Large intestine (tissue), 3 donors: Measurements from ENCODE around the gene KCTD1. TPM values are rescaled to one million over a fixed set of nuclear protein-coding genes. Genes with fewer than 3 reads are reported as not detected.

Source experiments
- DNase-seq, 2 donors: peaks; one replicate each; pipeline versions ENCODE4 v3.0.0 to v3.0.0-alpha.2; 2013
- H3K27ac ChIP-seq: one replicate; pipeline ENCODE4 v1.5.1; 2013; ENCODE audit warnings: low read length
- H3K27me3 ChIP-seq: 2 replicates; pipeline ENCODE4 v1.6.1; 2013; ENCODE audit warnings: low read length; ENCODE audit not compliant: control insufficient read depth, insufficient read depth
- H3K36me3 ChIP-seq: 2 replicates; pipeline ENCODE4 v1.6.1; 2013; ENCODE audit warnings: low read length; ENCODE audit not compliant: control insufficient read depth, insufficient read depth
- H3K4me1 ChIP-seq: one replicate; pipeline ENCODE4 v1.6.1; 2013; ENCODE audit warnings: low read length; ENCODE audit not compliant: control insufficient read depth, insufficient read depth
- H3K4me3 ChIP-seq: one replicate; pipeline ENCODE4 v1.5.1; 2013; ENCODE audit warnings: low read length
- H3K9me3 ChIP-seq: one replicate; pipeline ENCODE4 v1.6.1; 2013; ENCODE audit warnings: mild to moderate bottlenecking, low read depth, low read length, moderate library complexity; ENCODE audit not compliant: control insufficient read depth
- WGBS: methylation state at CpG from one replicate; pipeline ENCODE4 v1.1.5; 2013; ENCODE audit warnings: low lambda C conversion rate; ENCODE audit not compliant: insufficient coverage; 5-methylcytosine and 5-hydroxymethylcytosine counted together
- polyA plus RNA-seq: library from polyadenylated mRNA; unstranded; fragments of 120-200 nt; gene quantifications from one replicate; pipeline ENCODE4 v1.2.1, GENCODE V29; 2013

KCTD1 gene
- polyA plus RNA-seq, 1 donor, result 7.7 TPM

GRCh38 chr18:26536664-26537063, 11.7 kb downstream of the KCTD1 start:
- 86% methylated on average over 2 of the region's 4 CpGs for WGBS
- Histone ChIP-seq H3K9me3 (no peaks in the 10 kb centered on the region), H3K4me3 (no peak overlapping the region), H3K27ac (no peak overlapping the region), H3K4me1 (peaks cover 6% of the 10 kb centered on the region), H3K27me3 (no peaks in the 10 kb centered on the region), H3K36me3 (peaks cover 2% of the 10 kb centered on the region)
- DNase-seq, result no peak

GRCh38 chr18:26536032-26536431, 12.3 kb downstream of the KCTD1 start:
- WGBS, result no CpG with 5 or more reads among the region's 1 CpG
- DNase-seq, result peak in 1 of 2 donors; percentile 29
- Histone ChIP-seq H3K4me1 (peaks cover 6% of the 10 kb centered on the region), H3K4me3 (no peak overlapping the region), H3K27ac (peak overlapping the region; percentile 11), H3K27me3 (no peaks in the 10 kb centered on the region), H3K9me3 (no peaks in the 10 kb centered on the region), H3K36me3 (peaks cover 2% of the 10 kb centered on the region)

GRCh38 chr18:26535630-26536029, 12.7 kb downstream of the KCTD1 start:
- H3K9me3 ChIP-seq, result no peaks in the 10 kb centered on the region
- no peaks in the 10 kb centered on the region for H3K27me3 ChIP-seq
- H3K4me1 ChIP-seq, result peaks cover 6% of the 10 kb centered on the region
- peaks cover 2% of the 10 kb centered on the region for H3K36me3 ChIP-seq
- no peak overlapping the region for H3K27ac ChIP-seq
- no peak overlapping the region for H3K4me3 ChIP-seq
- DNase-seq, result no peak

GRCh38 chr18:26532367-26533340, 15.7 kb downstream of the KCTD1 start:
- WGBS, result no CpG with 5 or more reads among the region's 9 CpGs
- H3K4me1 ChIP-seq, result peaks cover 6% of the 10 kb centered on the region
- H3K36me3 ChIP-seq, result no peaks in the 10 kb centered on the region
- no peak overlapping the region for H3K4me3 ChIP-seq
- H3K27ac ChIP-seq, result no peak overlapping the region
- H3K9me3 ChIP-seq, result no peaks in the 10 kb centered on the region
- H3K27me3 ChIP-seq, result no peaks in the 10 kb centered on the region
- DNase-seq, result no peak

GRCh38 chr18:26531605-26532298, 16.6 kb downstream of the KCTD1 start:
- H3K36me3 ChIP-seq, result no peaks in the 10 kb centered on the region
- peaks cover 6% of the 10 kb centered on the region for H3K4me1 ChIP-seq
- H3K9me3 ChIP-seq, result no peaks in the 10 kb centered on the region
- WGBS, result 53% methylated on average over 3 of the region's 4 CpGs
- no peak for DNase-seq
- H3K27ac ChIP-seq, result no peak overlapping the region
- H3K27me3 ChIP-seq, result no peaks in the 10 kb centered on the region
- no peak overlapping the region for H3K4me3 ChIP-seq

- no CpG with 5 or more reads among the region's 2 CpGs for WGBS
- no peak overlapping the region for H3K27ac ChIP-seq
- no peaks in the 10 kb centered on the region for H3K27me3 ChIP-seq
- no peaks in the 10 kb centered on the region for H3K36me3 ChIP-seq
- H3K9me3 ChIP-seq, result no peaks in the 10 kb centered on the region
- no peak for DNase-seq
- no peak overlapping the region for H3K4me3 ChIP-seq
- no peaks in the 10 kb centered on the region for H3K4me1 ChIP-seq
Observed at GRCh38 chr18:26526966-26527234, 21.5 kb downstream of the KCTD1 start.

GRCh38 chr18:26526128-26526965, 22.0 kb downstream of the KCTD1 start:
- WGBS, result 60% methylated on average over 1 of the region's 12 CpGs
- Histone ChIP-seq H3K36me3 (no peaks in the 10 kb centered on the region), H3K27ac (no peak overlapping the region), H3K27me3 (no peaks in the 10 kb centered on the region), H3K4me1 (no peaks in the 10 kb centered on the region), H3K9me3 (no peaks in the 10 kb centered on the region), H3K4me3 (no peak overlapping the region)
- no peak for DNase-seq

GRCh38 chr18:26524504-26525351, 23.6 kb downstream of the KCTD1 start:
- Histone ChIP-seq H3K9me3 (no peaks in the 10 kb centered on the region), H3K27ac (no peak overlapping the region), H3K4me1 (no peaks in the 10 kb centered on the region), H3K27me3 (no peaks in the 10 kb centered on the region), H3K4me3 (no peak overlapping the region), H3K36me3 (no peaks in the 10 kb centered on the region)
- no peak for DNase-seq
- 100% methylated on average over 3 of the region's 4 CpGs for WGBS

GRCh38 chr18:26524002-26524401, 24.4 kb downstream of the KCTD1 start:
- H3K27me3 ChIP-seq, result no peaks in the 10 kb centered on the region
- no peaks in the 10 kb centered on the region for H3K4me1 ChIP-seq
- H3K4me3 ChIP-seq, result no peak overlapping the region
- no peaks in the 10 kb centered on the region for H3K36me3 ChIP-seq
- no peaks in the 10 kb centered on the region for H3K9me3 ChIP-seq
- no peak overlapping the region for H3K27ac ChIP-seq
- no CpG with 5 or more reads among the region's 2 CpGs for whole genome bisulfite sequencing
- no peak for DNase-seq
